HEK293 (cell line): ENCODE data around the gene PGAP6.

Experiments
- GLIS2 ChIP-seq: fragments of 450-650 bp; formaldehyde crosslinking; IDR thresholded peaks from 2 replicates; pipeline ENCODE4 v1.5.1; 2016; ENCODE audit warnings: missing biosample characterization, missing genetic modification characterization
- HOXA7 ChIP-seq: sonication (generic); formaldehyde crosslinking; IDR thresholded peaks from 2 replicates; pipeline ENCODE4 v1.8.1; 2022; ENCODE audit warnings: missing genetic modification reagents, borderline replicate concordance
- HOXC10 ChIP-seq: sonication (generic); formaldehyde crosslinking; IDR thresholded peaks from 2 replicates; pipeline ENCODE4 v1.8.1; 2023; ENCODE audit warnings: mild to moderate bottlenecking, missing genetic modification reagents
- HOXD13 ChIP-seq: sonication (generic); formaldehyde crosslinking; IDR thresholded peaks from 2 replicates; pipeline ENCODE4 v1.8.0; 2022; ENCODE audit warnings: missing genetic modification reagents, borderline replicate concordance
- SP3 ChIP-seq: fragments of 450-650 bp; formaldehyde crosslinking; IDR thresholded peaks from 2 replicates; pipeline ENCODE4 v1.5.1; 2016; ENCODE audit warnings: missing biosample characterization, missing genetic modification characterization
- WT1 ChIP-seq: fragments of 450-650 bp; formaldehyde crosslinking; IDR thresholded peaks from 2 replicates; pipeline ENCODE4 v1.5.1; 2016; ENCODE audit warnings: missing biosample characterization, missing genetic modification characterization
- YY1 ChIP-seq: fragments of 450-650 bp; formaldehyde crosslinking; IDR thresholded peaks from 2 replicates; pipeline ENCODE4 v1.5.1; 2018; ENCODE audit warnings: missing biosample characterization, missing genetic modification characterization
- ZFP41 ChIP-seq: fragments of 450-650 bp; formaldehyde crosslinking; IDR thresholded peaks from 2 replicates; pipeline ENCODE4 v1.5.1; 2016; ENCODE audit warnings: missing biosample characterization, missing genetic modification characterization, borderline replicate concordance
- ZNF202 ChIP-seq: fragments of 450-650 bp; formaldehyde crosslinking; IDR thresholded peaks from 2 replicates; pipeline ENCODE4 v1.5.1; 2016; ENCODE audit warnings: missing biosample characterization, missing genetic modification characterization, borderline replicate concordance
- ZNF311 ChIP-seq: fragments of 450-650 bp; formaldehyde crosslinking; IDR thresholded peaks from 2 replicates; pipeline ENCODE4 v1.5.1; 2017; ENCODE audit warnings: missing biosample characterization, missing genetic modification characterization, borderline replicate concordance
- ZNF335 ChIP-seq: fragments of 450-650 bp; formaldehyde crosslinking; conservative IDR thresholded peaks from 2 replicates; pipeline ENCODE4 v1.5.1; 2016; ENCODE audit warnings: missing biosample characterization, missing genetic modification characterization
- ZNF514 ChIP-seq: fragments of 450-650 bp; formaldehyde crosslinking; IDR thresholded peaks from 2 replicates; pipeline ENCODE4 v1.5.1; 2016; ENCODE audit warnings: missing biosample characterization, missing genetic modification characterization
- ZNF549 ChIP-seq: fragments of 450-650 bp; IDR thresholded peaks from 2 replicates; pipeline ENCODE4 v1.5.1; 2018; ENCODE audit warnings: missing biosample characterization, missing genetic modification characterization, mild to moderate bottlenecking, inconsistent platforms, moderate library complexity
- ZNF701 ChIP-seq: fragments of 450-650 bp; formaldehyde crosslinking; IDR thresholded peaks from 2 replicates; pipeline ENCODE4 v1.5.1; 2016; ENCODE audit warnings: missing biosample characterization, missing genetic modification characterization
- ZNF768 ChIP-seq: fragments of 450-650 bp; formaldehyde crosslinking; IDR thresholded peaks from 2 replicates; pipeline ENCODE4 v1.5.1; 2018; ENCODE audit warnings: missing biosample characterization, mild to moderate bottlenecking, missing genetic modification characterization
- ZNF843 ChIP-seq: fragments of 450-650 bp; formaldehyde crosslinking; IDR thresholded peaks from 2 replicates; pipeline ENCODE4 v1.5.1; 2016; ENCODE audit warnings: missing biosample characterization, missing genetic modification characterization
- ZSCAN23 ChIP-seq: fragments of 450-650 bp; formaldehyde crosslinking; IDR thresholded peaks from 2 replicates; pipeline ENCODE4 v1.5.1; 2016; ENCODE audit warnings: missing biosample characterization, missing genetic modification characterization
- TF ChIP-seq, protein P1 (sequence below): fragments of 450-650 bp; formaldehyde crosslinking; optimal IDR thresholded peaks from 2 replicates; pipeline ENCODE3; 2016; ENCODE audit warnings: missing biosample characterization, mild to moderate bottlenecking, missing genetic modification characterization
- TF ChIP-seq, protein P2 (sequence below): fragments of 450-650 bp; formaldehyde crosslinking; IDR thresholded peaks from 2 replicates; pipeline ENCODE4 v1.5.1; 2016; ENCODE audit warnings: missing biosample characterization, missing genetic modification characterization
- TF ChIP-seq, protein P3 (sequence below): fragments of 450-650 bp; formaldehyde crosslinking; IDR thresholded peaks from 2 replicates; pipeline ENCODE4 v1.5.1; 2016; ENCODE audit warnings: missing biosample characterization, missing genetic modification characterization
- TF ChIP-seq, protein P4 (sequence below): fragments of 450-650 bp; formaldehyde crosslinking; IDR thresholded peaks from 2 replicates; pipeline ENCODE4 v1.5.1; 2016; ENCODE audit warnings: missing biosample characterization, missing genetic modification characterization, borderline replicate concordance
- TF ChIP-seq, protein P5 (sequence below): fragments of 450-650 bp; formaldehyde crosslinking; IDR thresholded peaks from 2 replicates; pipeline ENCODE4 v1.5.1; 2016; ENCODE audit warnings: missing biosample characterization, missing genetic modification characterization
- TF ChIP-seq, protein P6 (sequence below): fragments of 450-650 bp; formaldehyde crosslinking; IDR thresholded peaks from 2 replicates; pipeline ENCODE4 v1.5.1; 2017; ENCODE audit warnings: missing biosample characterization, mild to moderate bottlenecking, missing genetic modification characterization, moderate library complexity

The PGAP6 gene

GRCh38 chr16:352547-353403 lies 29.0 kb downstream of the PGAP6 start, which contains the start of gene AXIN1 (continued):
- TF ChIP-seq, protein P1, sequence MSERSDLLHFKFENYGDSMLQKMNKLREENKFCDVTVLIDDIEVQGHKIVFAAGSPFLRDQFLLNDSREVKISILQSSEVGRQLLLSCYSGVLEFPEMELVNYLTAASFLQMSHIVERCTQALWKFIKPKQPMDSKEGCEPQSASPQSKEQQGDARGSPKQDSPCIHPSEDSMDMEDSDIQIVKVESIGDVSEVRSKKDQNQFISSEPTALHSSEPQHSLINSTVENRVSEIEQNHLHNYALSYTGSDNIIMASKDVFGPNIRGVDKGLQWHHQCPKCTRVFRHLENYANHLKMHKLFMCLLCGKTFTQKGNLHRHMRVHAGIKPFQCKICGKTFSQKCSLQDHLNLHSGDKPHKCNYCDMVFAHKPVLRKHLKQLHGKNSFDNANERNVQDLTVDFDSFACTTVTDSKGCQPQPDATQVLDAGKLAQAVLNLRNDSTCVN (tag by site-specific recombination): peak; percentile 72
- TF ChIP-seq HOXA7: no peak
- no peak for TF ChIP-seq ZNF768 (tag by site-specific recombination)
- TF ChIP-seq, protein P2, sequence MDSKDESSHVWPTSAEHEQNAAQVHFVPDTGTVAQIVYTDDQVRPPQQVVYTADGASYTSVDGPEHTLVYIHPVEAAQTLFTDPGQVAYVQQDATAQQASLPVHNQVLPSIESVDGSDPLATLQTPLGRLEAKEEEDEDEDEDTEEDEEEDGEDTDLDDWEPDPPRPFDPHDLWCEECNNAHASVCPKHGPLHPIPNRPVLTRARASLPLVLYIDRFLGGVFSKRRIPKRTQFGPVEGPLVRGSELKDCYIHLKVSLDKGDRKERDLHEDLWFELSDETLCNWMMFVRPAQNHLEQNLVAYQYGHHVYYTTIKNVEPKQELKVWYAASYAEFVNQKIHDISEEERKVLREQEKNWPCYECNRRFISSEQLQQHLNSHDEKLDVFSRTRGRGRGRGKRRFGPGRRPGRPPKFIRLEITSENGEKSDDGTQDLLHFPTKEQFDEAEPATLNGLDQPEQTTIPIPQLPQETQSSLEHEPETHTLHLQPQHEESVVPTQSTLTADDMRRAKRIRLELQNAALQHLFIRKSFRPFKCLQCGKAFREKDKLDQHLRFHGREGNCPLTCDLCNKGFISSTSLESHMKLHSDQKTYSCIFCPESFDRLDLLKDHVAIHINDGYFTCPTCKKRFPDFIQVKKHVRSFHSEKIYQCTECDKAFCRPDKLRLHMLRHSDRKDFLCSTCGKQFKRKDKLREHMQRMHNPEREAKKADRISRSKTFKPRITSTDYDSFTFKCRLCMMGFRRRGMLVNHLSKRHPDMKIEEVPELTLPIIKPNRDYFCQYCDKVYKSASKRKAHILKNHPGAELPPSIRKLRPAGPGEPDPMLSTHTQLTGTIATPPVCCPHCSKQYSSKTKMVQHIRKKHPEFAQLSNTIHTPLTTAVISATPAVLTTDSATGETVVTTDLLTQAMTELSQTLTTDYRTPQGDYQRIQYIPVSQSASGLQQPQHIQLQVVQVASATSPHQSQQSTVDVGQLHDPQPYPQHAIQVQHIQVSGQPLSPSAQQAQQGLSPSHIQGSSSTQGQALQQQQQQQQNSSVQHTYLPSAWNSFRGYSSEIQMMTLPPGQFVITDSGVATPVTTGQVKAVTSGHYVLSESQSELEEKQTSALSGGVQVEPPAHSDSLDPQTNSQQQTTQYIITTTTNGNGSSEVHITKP (tag by site-specific recombination): 0 out of 2 replicates have a peak, but pooled peaks have one; percentile 41
- TF ChIP-seq ZNF843 (tag by site-specific recombination): peak; percentile 43; the same call in 1 of the 2 replicates
- no peak for TF ChIP-seq HOXC10
- TF ChIP-seq, protein P3, sequence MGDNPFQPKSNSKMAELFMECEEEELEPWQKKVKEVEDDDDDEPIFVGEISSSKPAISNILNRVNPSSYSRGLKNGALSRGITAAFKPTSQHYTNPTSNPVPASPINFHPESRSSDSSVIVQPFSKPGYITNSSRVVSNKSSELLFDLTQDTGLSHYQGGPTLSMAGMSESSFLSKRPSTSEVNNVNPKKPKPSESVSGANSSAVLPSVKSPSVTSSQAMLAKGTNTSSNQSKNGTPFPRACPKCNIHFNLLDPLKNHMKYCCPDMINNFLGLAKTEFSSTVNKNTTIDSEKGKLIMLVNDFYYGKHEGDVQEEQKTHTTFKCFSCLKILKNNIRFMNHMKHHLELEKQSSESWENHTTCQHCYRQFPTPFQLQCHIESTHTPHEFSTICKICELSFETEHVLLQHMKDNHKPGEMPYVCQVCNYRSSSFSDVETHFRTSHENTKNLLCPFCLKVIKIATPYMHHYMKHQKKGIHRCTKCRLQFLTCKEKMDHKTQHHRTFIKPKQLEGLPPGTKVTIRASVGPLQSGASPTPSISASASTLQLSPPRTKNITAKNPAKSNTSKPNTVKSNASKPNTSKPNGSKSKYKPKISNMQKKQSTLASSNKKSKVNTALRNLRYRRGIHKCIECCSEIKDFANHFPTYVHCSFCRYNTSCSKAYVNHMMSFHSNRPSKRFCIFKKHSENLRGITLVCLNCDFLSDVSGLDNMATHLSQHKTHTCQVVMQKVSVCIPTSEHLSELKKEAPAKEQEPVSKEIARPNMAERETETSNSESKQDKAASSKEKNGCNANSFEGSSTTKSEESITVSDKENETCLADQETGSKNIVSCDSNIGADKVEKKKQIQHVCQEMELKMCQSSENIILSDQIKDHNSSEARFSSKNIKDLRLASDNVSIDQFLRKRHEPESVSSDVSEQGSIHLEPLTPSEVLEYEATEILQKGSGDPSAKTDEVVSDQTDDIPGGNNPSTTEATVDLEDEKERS: no peak
- TF ChIP-seq ZNF514: no peak
- TF ChIP-seq, protein P4, sequence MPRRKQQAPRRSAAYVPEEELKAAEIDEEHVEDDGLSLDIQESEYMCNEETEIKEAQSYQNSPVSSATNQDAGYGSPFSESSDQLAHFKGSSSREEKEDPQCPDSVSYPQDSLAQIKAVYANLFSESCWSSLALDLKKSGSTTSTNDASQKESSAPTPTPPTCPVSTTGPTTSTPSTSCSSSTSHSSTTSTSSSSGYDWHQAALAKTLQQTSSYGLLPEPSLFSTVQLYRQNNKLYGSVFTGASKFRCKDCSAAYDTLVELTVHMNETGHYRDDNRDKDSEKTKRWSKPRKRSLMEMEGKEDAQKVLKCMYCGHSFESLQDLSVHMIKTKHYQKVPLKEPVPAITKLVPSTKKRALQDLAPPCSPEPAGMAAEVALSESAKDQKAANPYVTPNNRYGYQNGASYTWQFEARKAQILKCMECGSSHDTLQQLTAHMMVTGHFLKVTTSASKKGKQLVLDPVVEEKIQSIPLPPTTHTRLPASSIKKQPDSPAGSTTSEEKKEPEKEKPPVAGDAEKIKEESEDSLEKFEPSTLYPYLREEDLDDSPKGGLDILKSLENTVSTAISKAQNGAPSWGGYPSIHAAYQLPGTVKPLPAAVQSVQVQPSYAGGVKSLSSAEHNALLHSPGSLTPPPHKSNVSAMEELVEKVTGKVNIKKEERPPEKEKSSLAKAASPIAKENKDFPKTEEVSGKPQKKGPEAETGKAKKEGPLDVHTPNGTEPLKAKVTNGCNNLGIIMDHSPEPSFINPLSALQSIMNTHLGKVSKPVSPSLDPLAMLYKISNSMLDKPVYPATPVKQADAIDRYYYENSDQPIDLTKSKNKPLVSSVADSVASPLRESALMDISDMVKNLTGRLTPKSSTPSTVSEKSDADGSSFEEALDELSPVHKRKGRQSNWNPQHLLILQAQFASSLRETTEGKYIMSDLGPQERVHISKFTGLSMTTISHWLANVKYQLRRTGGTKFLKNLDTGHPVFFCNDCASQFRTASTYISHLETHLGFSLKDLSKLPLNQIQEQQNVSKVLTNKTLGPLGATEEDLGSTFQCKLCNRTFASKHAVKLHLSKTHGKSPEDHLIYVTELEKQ (tag by site-specific recombination): no peak
- TF ChIP-seq YY1 (tag by site-specific recombination): peak; percentile 62; the same call in 1 of the 2 replicates
- TF ChIP-seq, protein P5, sequence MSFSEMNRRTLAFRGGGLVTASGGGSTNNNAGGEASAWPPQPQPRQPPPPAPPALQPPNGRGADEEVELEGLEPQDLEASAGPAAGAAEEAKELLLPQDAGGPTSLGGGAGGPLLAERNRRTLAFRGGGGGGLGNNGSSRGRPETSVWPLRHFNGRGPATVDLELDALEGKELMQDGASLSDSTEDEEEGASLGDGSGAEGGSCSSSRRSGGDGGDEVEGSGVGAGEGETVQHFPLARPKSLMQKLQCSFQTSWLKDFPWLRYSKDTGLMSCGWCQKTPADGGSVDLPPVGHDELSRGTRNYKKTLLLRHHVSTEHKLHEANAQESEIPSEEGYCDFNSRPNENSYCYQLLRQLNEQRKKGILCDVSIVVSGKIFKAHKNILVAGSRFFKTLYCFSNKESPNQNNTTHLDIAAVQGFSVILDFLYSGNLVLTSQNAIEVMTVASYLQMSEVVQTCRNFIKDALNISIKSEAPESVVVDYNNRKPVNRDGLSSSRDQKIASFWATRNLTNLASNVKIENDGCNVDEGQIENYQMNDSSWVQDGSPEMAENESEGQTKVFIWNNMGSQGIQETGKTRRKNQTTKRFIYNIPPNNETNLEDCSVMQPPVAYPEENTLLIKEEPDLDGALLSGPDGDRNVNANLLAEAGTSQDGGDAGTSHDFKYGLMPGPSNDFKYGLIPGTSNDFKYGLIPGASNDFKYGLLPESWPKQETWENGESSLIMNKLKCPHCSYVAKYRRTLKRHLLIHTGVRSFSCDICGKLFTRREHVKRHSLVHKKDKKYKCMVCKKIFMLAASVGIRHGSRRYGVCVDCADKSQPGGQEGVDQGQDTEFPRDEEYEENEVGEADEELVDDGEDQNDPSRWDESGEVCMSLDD: no peak
- TF ChIP-seq, protein P6, sequence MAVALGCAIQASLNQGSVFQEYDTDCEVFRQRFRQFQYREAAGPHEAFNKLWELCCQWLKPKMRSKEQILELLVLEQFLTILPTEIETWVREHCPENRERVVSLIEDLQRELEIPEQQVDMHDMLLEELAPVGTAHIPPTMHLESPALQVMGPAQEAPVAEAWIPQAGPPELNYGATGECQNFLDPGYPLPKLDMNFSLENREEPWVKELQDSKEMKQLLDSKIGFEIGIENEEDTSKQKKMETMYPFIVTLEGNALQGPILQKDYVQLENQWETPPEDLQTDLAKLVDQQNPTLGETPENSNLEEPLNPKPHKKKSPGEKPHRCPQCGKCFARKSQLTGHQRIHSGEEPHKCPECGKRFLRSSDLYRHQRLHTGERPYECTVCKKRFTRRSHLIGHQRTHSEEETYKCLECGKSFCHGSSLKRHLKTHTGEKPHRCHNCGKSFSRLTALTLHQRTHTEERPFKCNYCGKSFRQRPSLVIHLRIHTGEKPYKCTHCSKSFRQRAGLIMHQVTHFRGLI: no peak
- TF ChIP-seq ZNF549 (tag by site-specific recombination): no peak
- TF ChIP-seq HOXD13 (CRISPR knock-in tag): no peak
- no peak for TF ChIP-seq WT1 (tag by site-specific recombination)
- TF ChIP-seq ZNF701 (tag by site-specific recombination): no peak
- no peak for TF ChIP-seq ZNF202 (tag by site-specific recombination)
- peak; percentile 97 for TF ChIP-seq SP3 (tag by site-specific recombination)
- no peak for TF ChIP-seq ZSCAN23 (tag by site-specific recombination)
- TF ChIP-seq ZFP41: no peak
- peak; percentile 52 for TF ChIP-seq GLIS2 (tag by site-specific recombination)
- peak; percentile 66 for TF ChIP-seq ZNF335
- TF ChIP-seq ZNF311: no peak
